Left forelimb (tissue), 1 donor: ENCODE results near the gene ERBB4.
"Not testable (repeated sequence)": the region's sequence is repeated elsewhere in the genome, so short reads cannot be mapped to it uniquely, and the experiment has no call there.

Experiments used
- DNase-seq: peaks from one replicate; pipeline ENCODE4 v3.0.0-alpha.2; 2018; ENCODE audit warnings: low spot score

The ERBB4 gene

GRCh38 chr2:211592006-211592405 lies 946.6 kb downstream of the ERBB4 start:
- not testable (repeated sequence) for DNase-seq

DNA sequence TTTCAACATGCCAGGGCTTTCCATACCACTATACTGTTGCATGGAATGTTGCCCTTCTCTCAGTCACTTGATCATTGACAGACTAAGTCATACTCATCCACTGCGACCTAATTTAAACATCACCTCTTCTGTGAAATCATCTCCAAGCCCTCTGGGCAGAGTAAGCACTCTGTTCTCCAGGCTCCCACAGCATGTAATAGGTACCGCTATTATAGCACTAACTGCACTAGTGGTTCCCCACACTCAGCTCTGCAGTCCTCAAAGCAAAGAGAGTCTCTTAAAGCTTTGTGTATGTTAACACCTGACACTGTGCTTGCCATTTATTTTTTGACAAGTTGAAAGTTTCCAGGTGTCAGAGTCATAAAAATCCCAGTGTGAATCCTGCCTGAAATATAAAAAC lies 947.2 kb downstream of the ERBB4 start:
- no peak for DNase-seq

DNA sequence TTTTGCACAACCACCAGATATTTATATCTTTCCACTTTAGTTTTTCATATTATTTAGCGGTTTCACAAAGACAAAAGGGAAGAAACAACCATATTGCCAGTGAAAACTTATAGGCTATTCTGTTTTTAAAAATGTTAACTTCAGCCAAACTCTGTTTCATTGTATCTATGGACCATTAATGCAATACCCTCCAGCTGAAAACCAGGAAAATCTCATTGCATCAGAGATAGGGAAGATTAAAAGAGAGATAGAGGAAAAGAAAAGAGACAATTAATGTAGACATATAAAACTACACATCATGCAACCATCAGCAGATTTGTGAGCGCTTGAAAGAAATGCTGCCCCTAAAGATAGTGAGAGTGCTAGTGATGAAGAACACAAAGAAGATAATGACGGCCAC lies 970.2 kb downstream of the ERBB4 start:
- DNase-seq: no peak

DNA sequence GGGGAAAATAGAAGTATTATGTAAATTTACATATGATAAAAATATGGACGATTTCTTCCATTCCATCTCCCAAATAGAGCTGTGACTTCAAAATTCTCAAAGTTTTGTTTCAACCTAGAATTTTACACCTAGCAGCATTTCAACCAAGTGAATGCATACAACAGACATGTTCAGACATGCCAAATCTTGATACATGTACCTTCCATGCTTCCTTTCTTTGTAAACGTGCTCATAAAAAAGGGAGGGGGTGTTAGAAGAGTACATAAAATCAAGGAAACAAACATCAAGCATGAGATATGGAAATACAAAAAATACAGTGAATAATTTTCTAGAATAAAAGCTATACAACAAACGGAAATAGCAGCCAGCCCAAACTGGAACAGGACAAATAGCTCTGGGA lies 974.2 kb downstream of the ERBB4 start:
- DNase-seq: no peak

DNA sequence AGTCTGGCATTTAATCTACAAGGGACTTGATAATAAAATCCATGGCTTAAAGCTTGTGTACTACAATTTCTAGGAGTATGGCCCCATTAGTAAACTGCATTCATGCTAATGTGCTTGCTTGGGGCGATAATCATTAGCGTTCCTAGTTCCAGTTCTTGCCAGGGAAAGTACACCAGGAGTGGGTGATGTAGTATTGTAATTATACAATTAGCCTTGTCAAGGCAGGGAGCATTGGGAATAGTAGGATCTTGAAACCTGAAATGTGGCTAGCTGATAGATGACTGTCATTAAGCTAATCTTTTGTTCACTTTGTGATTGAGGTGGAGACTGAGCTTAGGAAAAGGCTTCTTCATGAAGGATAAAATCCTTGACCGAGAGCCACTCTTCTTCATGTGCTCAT lies 993.0 kb downstream of the ERBB4 start:
- no peak for DNase-seq

- no peak for DNase-seq
Observed at GRCh38 chr2:211534632-211535031, 1004.0 kb downstream of the ERBB4 start.

GRCh38 chr2:211524248-211524647 lies 1014.4 kb downstream of the ERBB4 start:
- not testable (repeated sequence) for DNase-seq

DNA sequence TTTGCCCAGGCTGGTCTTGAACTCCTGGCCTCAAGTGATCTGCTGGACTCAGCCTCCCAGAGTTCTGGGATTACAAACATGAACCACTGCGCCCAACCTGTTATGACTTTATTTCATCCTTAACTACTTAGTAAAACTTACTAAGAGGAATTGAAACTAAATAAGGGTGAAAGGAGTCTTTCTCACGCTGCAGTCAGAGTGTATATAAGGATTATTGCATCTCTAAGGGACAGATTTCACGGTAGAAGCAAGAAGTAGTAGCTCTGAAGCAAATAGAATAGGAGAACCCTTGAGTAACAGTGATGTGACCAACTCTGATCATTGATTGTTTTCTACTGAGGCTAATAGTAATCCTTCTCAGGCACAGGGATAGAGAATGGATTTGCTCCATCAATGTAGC lies 1022.1 kb downstream of the ERBB4 start:
- no peak for DNase-seq

GRCh38 chr2:211514049-211514448 lies 1024.6 kb downstream of the ERBB4 start:
- no peak for DNase-seq

GRCh38 chr2:211513446-211513845 lies 1025.2 kb downstream of the ERBB4 start:
- DNase-seq: no peak

GRCh38 chr2:211512806-211513205 lies 1025.8 kb downstream of the ERBB4 start:
- DNase-seq: no peak

GRCh38 chr2:211503856-211504255 lies 1034.7 kb downstream of the ERBB4 start:
- no peak for DNase-seq

GRCh38 chr2:211503198-211503597 lies 1035.4 kb downstream of the ERBB4 start:
- DNase-seq: no peak

GRCh38 chr2:211498551-211499205 lies 1039.9 kb downstream of the ERBB4 start:
- DNase-seq: no peak

GRCh38 chr2:211495339-211495738 lies 1043.3 kb downstream of the ERBB4 start:
- DNase-seq: no peak

GRCh38 chr2:211494536-211494935 lies 1044.1 kb downstream of the ERBB4 start:
- no peak for DNase-seq

DNA sequence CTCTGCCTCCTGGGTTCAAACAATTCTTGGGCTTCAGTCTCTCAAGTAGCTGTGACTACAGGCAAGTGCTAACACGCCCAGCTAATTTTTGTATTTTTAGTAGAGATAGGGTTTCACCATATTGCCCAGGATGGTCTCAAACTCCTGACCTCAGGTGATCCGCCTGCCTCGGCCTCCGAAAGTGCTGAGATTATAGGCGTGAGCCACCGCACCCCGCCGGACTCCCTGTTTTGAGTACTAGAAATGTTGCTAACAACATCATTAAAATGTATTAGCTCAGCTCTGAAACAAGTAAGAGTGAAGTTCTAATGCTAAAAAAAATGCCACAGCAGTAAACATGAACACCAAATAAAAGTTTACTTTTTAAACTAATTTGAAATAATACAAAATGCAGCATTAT lies 1044.5 kb downstream of the ERBB4 start:
- no peak for DNase-seq

DNA sequence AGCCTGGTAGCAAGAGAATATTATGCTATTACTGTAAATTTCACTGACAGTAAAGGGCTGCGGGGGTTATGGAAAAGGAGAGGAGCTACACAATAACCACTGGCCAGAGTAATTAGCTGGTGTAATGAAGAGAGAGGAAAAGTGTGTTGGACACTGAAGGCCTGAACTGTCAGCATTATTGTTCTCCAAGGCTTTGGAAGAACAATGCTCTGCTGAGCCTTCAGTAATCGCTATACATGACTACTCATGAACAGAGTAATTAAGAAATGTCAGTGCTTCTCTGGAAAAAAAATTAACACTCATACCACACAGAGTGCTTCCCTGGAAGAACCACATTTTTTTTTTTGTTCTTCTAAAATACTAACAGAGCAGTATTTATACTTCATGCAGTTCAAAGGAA lies 1050.9 kb downstream of the ERBB4 start:
- DNase-seq: no peak

DNA sequence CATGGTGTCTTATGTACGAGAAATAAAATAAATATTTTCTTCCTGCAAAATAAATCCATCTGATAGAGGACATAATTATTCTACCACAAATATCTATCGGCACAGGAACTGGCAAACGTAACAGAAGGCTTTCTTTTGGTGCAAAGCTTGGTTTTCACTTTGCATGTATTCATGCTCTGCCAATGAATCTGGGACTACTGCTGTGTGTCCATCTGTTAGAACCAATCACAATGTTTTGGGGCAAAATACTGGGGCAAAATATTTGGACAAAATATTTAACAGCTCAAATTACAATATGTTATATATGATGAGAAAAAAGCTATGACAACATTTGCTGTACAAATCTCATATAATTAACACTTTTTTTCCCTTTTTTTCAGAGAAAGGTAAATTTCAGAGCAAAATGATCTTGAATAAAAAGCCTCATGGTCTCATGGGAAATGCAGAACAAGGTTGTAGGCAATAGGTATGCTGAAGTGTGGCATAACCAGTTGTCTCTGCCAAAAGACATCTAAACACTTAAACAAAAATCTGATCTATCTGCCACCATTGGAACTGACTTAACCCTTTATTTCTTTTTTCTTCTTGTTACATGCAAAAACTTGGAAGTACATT lies 1059.0 kb downstream of the ERBB4 start:
- DNase-seq: no peak

- no peak for DNase-seq
Observed at GRCh38 chr2:211477537-211478275, 1060.9 kb downstream of the ERBB4 start.

GRCh38 chr2:211473116-211473515 lies 1065.5 kb downstream of the ERBB4 start:
- no peak for DNase-seq

- DNase-seq: no peak
Observed at GRCh38 chr2:211469664-211470059, 1068.9 kb downstream of the ERBB4 start.

DNA sequence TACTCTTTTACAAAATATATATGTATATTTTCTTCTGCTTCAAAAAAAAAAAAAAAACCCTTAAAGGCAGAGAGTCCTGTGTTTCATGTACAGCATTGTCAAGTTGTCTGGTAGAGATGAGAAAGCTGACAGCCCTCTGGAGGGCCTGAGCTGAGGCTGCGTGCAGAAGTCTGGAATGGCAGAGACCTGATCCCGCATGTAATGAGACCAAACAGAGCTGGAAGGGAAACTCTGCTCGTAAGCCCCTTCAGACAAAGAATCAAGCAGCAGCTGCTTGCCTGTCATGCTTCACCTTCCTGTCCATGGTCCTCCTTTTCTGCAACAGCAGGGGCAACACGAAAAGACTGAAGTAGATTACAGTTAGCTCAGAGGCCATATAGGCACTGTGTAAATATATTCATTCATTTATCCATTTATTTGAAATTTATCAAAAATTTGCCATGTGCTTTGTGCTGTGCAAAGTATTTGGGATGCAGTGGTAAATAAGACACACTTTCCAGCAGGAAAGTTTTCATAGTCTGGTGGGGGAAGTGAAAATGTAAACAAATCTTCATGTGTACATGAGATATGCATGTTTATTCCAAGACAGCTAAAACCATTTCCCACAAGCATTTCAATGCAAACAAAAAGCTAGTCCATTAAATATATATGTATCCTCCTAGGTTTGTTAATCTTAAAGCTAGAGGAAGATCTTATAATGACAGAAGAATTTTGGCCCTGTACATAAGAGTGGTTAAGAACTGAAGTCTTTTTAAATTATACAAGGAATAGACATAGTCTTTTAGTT lies 1069.5 kb downstream of the ERBB4 start:
- DNase-seq: no peak
